Spleen (tissue), 11 donors: ENCODE results near the gene SPDEF. TPM values are rescaled to one million over a fixed set of nuclear protein-coding genes. Genes with fewer than 3 reads are reported as not detected.

Experiments used
- DNase-seq: peaks from one replicate; pipeline ENCODE4 v3.0.0-alpha.2; 2020
- H3K27ac ChIP-seq, 8 donors: fragments of 200-600 bp; sonication (generic) in 7 of 8; 1 replicate in 4 of 8; 2 replicates in 4 of 8; pipeline versions ENCODE4 v1.5.0 to v1.8.0; 2016 to 2021; ENCODE audit warnings: inconsistent platforms in 4 of 8, mild to moderate bottlenecking in 4 of 8, moderate library complexity in 1 of 8
- H3K27me3 ChIP-seq, 7 donors: fragments of 200-600 bp; sonication (generic) in 6 of 7; replicated peaks in 1 of 7; 1 replicate in 4 of 7; 2 replicates in 3 of 7; pipeline versions ENCODE4 v1.5.0 to v1.8.0; 2016 to 2021; ENCODE audit warnings: inconsistent platforms in 3 of 7, mild to moderate bottlenecking in 1 of 7
- H3K36me3 ChIP-seq, 6 donors: fragments of 200-600 bp; sonication (generic) in 5 of 6; 1 replicate in 4 of 6; 2 replicates in 2 of 6; pipeline versions ENCODE4 v1.5.0 to v1.8.0; 2016 to 2021; ENCODE audit warnings: inconsistent platforms in 2 of 6
- H3K4me1 ChIP-seq, 6 donors: fragments of 200-600 bp; sonication (generic) in 5 of 6; 1 replicate in 3 of 6; 2 replicates in 3 of 6; pipeline versions ENCODE4 v1.5.0 to v1.8.0; 2016 to 2021; ENCODE audit warnings: inconsistent platforms in 3 of 6
- H3K4me3 ChIP-seq, 8 donors: fragments of 200-600 bp; sonication (generic) in 7 of 8; 1 replicate in 4 of 8; 2 replicates in 4 of 8; pipeline versions ENCODE4 v1.5.0 to v1.8.0; 2016 to 2021; ENCODE audit warnings: inconsistent platforms in 4 of 8, mild to moderate bottlenecking in 4 of 8, moderate library complexity in 2 of 8
- H3K9me3 ChIP-seq, 8 donors: fragments of 200-600 bp; sonication (generic) in 7 of 8; 1 replicate in 4 of 8; 2 replicates in 4 of 8; pipeline versions ENCODE4 v1.5.0 to v1.8.0; 2016 to 2021; ENCODE audit warnings: inconsistent platforms in 4 of 8
- POLR2A ChIP-seq, 3 donors: fragments of 450-650 bp; IDR thresholded peaks; one replicate each; pipeline ENCODE4 v1.5.1; 2017; ENCODE audit warnings: antibody characterized with exemption in 3 of 3, mild to moderate bottlenecking in 1 of 3
- POLR2AphosphoS5 ChIP-seq, 3 donors: sonication (generic); formaldehyde crosslinking; IDR thresholded peaks; one replicate each; pipeline ENCODE4 v1.5.1; 2017; ENCODE audit warnings: antibody characterized with exemption in 3 of 3
- WGBS, 5 donors: extraction: QIAGEN DNeasy Blood & Tissue Kit in 3 of 5; methylation state at CpG; one replicate each; pipeline versions ENCODE4 v1.1.5 to v1.1.7; 2013 to 2018; 5-methylcytosine and 5-hydroxymethylcytosine counted together
- intact Hi-C: fragments of 100-400 bp; cut with DNase I; formaldehyde crosslinking; loops from one replicate; pipeline ENCODE4 v1.15.0; 2023; ENCODE audit warnings: low total_unique reads
- polyA plus RNA-seq, 3 donors: library from polyadenylated mRNA; stranded (reverse); fragments of 200-250 nt; gene quantifications; one replicate each; pipeline ENCODE4 v1.2.1, GENCODE V29; 2013
- total RNA-seq, 7 donors: library from RNA; depleted of rRNA in 3 of 7; stranded (reverse); fragments of >200 nt in 3 of 7; fragmentation: NEBNext Ultra II Directional in 4 of 7; extraction: Animal tissue kit (Norgen Biotek cat#: 25700) in 4 of 7; gene quantifications; one replicate each; pipeline versions ENCODE4 v1.1.0 to v1.2.1, GENCODE V29; 2016 to 2021
- TF ChIP-seq, protein P1 (sequence below), 11 experiments: fragments of 200-600 bp in 7 of 11; fragments of 450-650 bp in 4 of 11; sonication (generic) in 4 of 11; IDR thresholded peaks in 8 of 11; conservative IDR thresholded peaks in 3 of 11; 1 replicate in 7 of 11; 2 replicates in 4 of 11; pipeline versions ENCODE4 v1.4.0 to v1.8.0; 2016 to 2021; ENCODE audit warnings: antibody characterized with exemption in 11 of 11, inconsistent platforms in 4 of 11, mild to moderate bottlenecking in 1 of 11
- donor health status: healthy with polysubstance abuse.
- donor health status: DM: no; HTN: no; CAD: no; lungs with moderate emphysema.
- donor health status: DM: no; HTN: no; CAD: no.
- donor health status: Bipolar disorder and iron deficiency.
- donor health status: healthy.
- donor health status: DM: no; HTN: no; CAD: no.
- donor health status: DM: yes; HTN: yes; CAD: no.

Gene SPDEF
- total and polyA plus RNA-seq, 10 donors = 0.03 to 0.32 (median 0.13) TPM; not detected in 7

DNA sequence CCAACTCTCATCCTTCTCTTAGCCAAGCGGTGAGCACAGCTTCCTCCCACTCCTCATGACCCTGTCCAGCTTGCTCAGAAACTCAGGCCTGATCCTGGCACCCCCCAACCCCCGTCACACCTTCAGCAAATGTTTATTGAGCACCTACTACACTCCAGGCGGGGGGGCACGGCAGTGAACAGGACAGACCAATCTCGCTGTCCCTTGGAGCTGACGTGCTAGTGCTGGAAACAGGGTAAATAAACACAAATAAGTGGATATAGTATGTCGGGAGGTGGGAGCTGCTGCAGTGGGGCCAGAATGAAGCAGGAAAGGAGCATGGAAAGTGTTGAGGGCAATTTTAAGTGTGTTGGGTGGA is 7.4 kb upstream of the SPDEF start:
- Histone ChIP-seq H3K9me3 (peaks cover 0 to 3% (median 2%) of the 10 kb centered on the region in 8 donors), H3K4me3 (no peak overlapping the region), H3K36me3 (no peaks in the 10 kb centered on the region), H3K27me3 (peaks cover 0 to 17% (median 0%) of the 10 kb centered on the region in 7 donors), H3K4me1 (peaks cover 0 to 7% (median 0%) of the 10 kb centered on the region in 6 donors), H3K27ac (no peak overlapping the region)
- TF ChIP-seq POLR2A (IDR thresholded peaks at IDR 0.05) (no peak), POLR2AphosphoS5 (IDR thresholded peaks at IDR 0.05) (no peak)
- TF ChIP-seq, protein P1, sequence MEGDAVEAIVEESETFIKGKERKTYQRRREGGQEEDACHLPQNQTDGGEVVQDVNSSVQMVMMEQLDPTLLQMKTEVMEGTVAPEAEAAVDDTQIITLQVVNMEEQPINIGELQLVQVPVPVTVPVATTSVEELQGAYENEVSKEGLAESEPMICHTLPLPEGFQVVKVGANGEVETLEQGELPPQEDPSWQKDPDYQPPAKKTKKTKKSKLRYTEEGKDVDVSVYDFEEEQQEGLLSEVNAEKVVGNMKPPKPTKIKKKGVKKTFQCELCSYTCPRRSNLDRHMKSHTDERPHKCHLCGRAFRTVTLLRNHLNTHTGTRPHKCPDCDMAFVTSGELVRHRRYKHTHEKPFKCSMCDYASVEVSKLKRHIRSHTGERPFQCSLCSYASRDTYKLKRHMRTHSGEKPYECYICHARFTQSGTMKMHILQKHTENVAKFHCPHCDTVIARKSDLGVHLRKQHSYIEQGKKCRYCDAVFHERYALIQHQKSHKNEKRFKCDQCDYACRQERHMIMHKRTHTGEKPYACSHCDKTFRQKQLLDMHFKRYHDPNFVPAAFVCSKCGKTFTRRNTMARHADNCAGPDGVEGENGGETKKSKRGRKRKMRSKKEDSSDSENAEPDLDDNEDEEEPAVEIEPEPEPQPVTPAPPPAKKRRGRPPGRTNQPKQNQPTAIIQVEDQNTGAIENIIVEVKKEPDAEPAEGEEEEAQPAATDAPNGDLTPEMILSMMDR (IDR thresholded peaks at IDR 0.05 in 8 of 11, conservative IDR thresholded peaks at IDR 0.05 in 3 of 11) = no peak
- no peak for DNase-seq
- intact Hi-C loops = no loop called here
- 73 to 87% (median 78%) methylated on average over 7 of the region's 7 CpGs for WGBS, 5 donors

DNA sequence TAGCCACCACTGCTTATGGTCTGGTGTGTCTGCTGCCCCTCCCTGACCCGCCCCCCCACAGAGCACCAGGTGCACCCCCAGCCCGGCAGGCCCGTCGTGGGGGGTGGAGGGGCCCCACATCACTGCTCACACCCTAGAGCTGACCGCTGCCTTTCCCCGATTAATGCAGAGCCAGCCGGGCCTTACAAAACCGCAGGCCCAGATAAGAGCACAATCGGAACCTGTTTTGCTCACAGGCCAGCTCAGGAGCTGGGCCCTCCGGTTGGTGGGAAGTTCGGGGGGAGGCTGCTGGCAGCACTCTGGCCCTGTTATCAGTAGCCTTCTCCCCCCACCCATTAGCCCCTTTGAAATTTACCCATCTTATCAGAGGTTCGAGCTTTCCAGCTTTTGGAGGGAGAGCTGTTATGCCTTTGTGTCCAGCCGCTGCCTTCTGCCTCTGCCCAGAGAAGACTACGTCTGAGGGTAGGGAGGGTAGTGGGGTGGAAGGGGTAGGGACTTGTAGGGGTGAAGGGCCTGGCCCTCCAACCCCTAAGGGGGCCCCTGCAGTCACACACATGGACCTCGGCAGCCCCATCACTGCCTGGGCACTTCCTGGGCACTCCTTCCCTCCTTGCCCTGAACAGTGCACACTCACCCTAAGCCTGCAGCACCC is 6.9 kb upstream of the SPDEF start:
- no peaks in the 10 kb centered on the region for H3K36me3 ChIP-seq
- 80 to 89% (median 87%) methylated on average over 11 to 15 of the region's 15 CpGs for WGBS, 5 donors
- TF ChIP-seq POLR2A (IDR thresholded peaks at IDR 0.05) (no peak), POLR2AphosphoS5 (IDR thresholded peaks at IDR 0.05) (no peak)
- TF ChIP-seq, protein P1 (IDR thresholded peaks at IDR 0.05 in 8 of 11, conservative IDR thresholded peaks at IDR 0.05 in 3 of 11) = no peak
- DNase-seq = no peak
- peaks cover 0 to 8% (median 7%) of the 10 kb centered on the region in 8 donors for H3K9me3 ChIP-seq
- H3K27me3 ChIP-seq = peaks cover 0 to 12% (median 0%) of the 10 kb centered on the region in 7 donors
- no peak overlapping the region for H3K4me3 ChIP-seq
- no peak overlapping the region for H3K27ac ChIP-seq
- peaks cover 0 to 7% (median 0%) of the 10 kb centered on the region in 6 donors for H3K4me1 ChIP-seq
- intact Hi-C loops = no loop called here

DNA sequence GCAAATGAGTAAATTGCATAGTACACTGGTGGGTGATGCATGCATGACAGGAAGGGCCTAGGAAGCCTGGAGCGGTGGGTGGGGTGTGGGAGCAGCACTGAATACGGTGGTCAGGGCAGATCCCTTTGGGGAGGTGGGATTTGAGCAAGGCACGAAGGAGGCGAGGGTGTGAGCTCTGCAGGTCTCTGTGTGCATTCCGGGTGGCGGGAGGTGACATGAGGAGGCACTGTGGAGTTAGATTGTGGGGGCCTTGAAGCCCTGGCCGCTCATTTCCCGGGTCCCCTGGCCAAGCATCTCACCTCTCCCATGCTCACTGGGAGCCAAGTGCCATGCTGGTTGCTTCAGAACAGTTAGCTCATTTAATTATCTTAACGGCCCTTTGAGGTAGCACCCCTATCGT is 6.2 kb upstream of the SPDEF start:
- peaks cover 0 to 5% (median 0%) of the 10 kb centered on the region in 7 donors for H3K27me3 ChIP-seq
- TF ChIP-seq POLR2AphosphoS5 (IDR thresholded peaks at IDR 0.05) (no peak), POLR2A (IDR thresholded peaks at IDR 0.05) (no peak)
- TF ChIP-seq, protein P1 (IDR thresholded peaks at IDR 0.05 in 8 of 11, conservative IDR thresholded peaks at IDR 0.05 in 3 of 11) = no peak
- intact Hi-C loops = no loop called here
- H3K4me1 ChIP-seq = peaks cover 0 to 7% (median 0%) of the 10 kb centered on the region in 6 donors
- no peak for DNase-seq
- no peak overlapping the region for H3K4me3 ChIP-seq
- WGBS, 5 donors = 90 to 95% (median 94%) methylated on average over 10 of the region's 10 CpGs
- H3K27ac ChIP-seq = no peak overlapping the region
- peaks cover 0 to 11% (median 9%) of the 10 kb centered on the region in 8 donors for H3K9me3 ChIP-seq
- H3K36me3 ChIP-seq = no peaks in the 10 kb centered on the region

DNA sequence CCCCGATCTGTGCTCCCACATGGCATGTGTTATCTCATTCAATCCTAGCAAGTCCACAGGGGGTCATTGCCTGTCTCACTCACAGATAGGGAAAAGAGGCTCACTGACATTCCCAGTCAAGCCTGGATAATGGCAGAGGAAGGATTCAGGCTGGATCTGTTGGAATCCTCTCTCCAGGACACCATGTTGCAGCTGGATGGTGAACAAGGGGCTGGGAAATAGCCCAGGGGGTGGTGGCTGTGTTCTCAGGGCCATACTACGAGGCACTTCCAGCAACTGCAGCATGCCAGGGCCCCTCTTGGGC is 5.0 kb upstream of the SPDEF start:
- TF ChIP-seq POLR2A (IDR thresholded peaks at IDR 0.05) (no peak), POLR2AphosphoS5 (IDR thresholded peaks at IDR 0.05) (no peak)
- TF ChIP-seq, protein P1 (IDR thresholded peaks at IDR 0.05 in 8 of 11, conservative IDR thresholded peaks at IDR 0.05 in 3 of 11) = no peak
- no peaks in the 10 kb centered on the region for H3K36me3 ChIP-seq
- H3K27me3 ChIP-seq = peaks cover 0 to 5% (median 0%) of the 10 kb centered on the region in 7 donors
- 79 to 88% (median 84%) methylated on average over 1 to 2 of the region's 2 CpGs for WGBS, 5 donors
- H3K27ac ChIP-seq = no peak overlapping the region
- no peak for DNase-seq
- peaks cover 0 to 7% (median 0%) of the 10 kb centered on the region in 6 donors for H3K4me1 ChIP-seq
- H3K4me3 ChIP-seq = no peak overlapping the region
- H3K9me3 ChIP-seq = peaks cover 0 to 11% (median 9%) of the 10 kb centered on the region in 8 donors
- intact Hi-C loops = no loop called here
